Activated CD8-positive, alpha-beta memory T cell treated with anti-CD3 and anti-CD28 coated beads for 36 hours (primary cell): ENCODE data around the gene INTS1. TPM values are rescaled to one million over a fixed set of nuclear protein-coding genes. Genes with fewer than 3 reads are reported as not detected.

Source experiments
- CTCF ChIA-PET: fragments of 350-600 bp; sonication (Branson Sonifier 250); formaldehyde crosslinking; loops from one replicate; lab custom pipeline; 2021; ENCODE audit warnings: antibody characterized with exemption; lab: Charles Lee
- POLR2A ChIA-PET: fragments of 350-600 bp; sonication (Branson Sonifier 250); formaldehyde crosslinking; loops from one replicate; lab custom pipeline; 2021; ENCODE audit warnings: antibody characterized with exemption; lab: Charles Lee
- total RNA-seq, 2 experiments: library from RNA; stranded (reverse); gene quantifications; one replicate each; pipeline ENCODE4 v1.2.3, GENCODE V29; 2021

Gene INTS1
- total RNA-seq, 2 experiments from 2014 or later = 95.8 to 103 TPM

GRCh38 chr7:1497293-1497927, 6.8 kb downstream of the INTS1 start:
- CTCF ChIA-PET = no interaction called here
- POLR2A ChIA-PET = no interaction called here

DNA sequence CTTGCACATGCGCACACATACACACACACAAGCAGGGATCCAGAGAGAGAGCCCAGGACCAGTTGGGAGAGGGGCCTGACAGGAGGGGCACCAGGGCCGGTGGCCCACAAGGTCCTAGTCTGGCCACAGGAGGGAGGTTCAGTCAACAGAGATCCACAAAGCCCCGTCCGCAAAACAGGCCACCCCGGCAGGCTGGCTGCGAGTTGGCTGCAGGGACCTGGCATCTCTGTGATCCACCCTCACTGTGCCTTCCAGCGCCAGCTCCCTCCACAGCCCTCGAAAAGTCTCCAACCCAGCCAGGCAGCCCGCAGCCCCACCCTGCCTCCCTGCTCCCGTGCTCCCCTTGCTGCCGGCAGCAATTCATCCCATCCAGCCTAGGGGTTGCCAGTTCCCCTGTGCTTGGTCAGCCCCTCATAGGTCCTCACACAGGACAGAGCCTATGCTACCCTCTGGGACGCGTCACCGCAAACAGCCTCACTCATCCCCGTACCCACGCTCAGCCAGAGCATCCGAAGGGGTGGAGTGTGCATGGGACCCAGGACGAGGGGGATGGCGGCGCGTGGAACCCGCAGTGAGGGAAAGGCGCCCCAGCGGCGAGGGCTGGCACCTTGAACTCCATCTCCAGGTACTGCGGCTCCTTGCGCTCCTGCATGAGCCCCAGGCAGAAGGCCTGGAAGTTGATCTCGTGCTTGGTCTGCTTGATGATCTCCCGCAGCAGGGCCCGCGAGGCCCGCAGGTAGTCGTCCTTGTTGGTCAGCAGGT, 7.5 kb downstream of the INTS1 start:
- ChIA-PET POLR2A (no interaction called here), CTCF (no interaction called here)

- POLR2A ChIA-PET = no interaction called here
- CTCF ChIA-PET = no interaction called here
Observed at GRCh38 chr7:1495564-1496242, 8.5 kb downstream of the INTS1 start.

DNA sequence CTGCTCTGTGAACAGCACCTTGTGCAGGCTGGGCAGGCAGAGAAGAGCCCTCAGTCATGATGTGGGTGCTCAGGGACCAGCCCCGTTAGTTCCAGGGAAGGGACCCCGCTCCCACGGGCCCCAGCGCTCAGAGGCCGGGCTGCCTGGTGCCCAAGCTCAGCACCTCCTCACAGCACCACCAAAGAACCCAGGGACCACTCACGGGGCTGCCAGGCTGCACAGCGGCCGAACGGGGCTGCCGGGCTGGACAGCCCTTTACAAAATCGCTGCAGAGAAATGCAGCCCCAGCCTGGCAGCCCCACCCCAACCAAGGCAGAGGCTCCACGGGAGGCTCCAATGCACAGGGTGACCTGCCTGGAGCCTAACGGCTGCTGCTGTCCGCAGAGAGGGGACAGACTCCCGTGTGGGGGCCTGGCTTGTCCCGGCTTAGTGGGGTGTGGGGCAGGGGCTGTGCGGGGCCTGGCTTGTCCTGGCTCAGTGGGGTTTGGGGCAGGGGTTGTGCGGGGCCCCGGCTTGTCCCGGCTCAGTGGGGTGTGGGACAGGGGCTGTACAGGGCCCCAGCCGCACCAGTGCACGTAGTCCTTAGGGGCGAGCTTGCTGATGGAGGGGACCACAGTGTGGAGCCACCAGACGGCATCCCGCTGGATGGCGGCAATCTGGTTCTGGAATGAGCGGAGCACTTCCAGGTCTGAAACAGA, 9.2 kb downstream of the INTS1 start:
- POLR2A ChIA-PET = no interaction called here
- CTCF ChIA-PET = no interaction called here

DNA sequence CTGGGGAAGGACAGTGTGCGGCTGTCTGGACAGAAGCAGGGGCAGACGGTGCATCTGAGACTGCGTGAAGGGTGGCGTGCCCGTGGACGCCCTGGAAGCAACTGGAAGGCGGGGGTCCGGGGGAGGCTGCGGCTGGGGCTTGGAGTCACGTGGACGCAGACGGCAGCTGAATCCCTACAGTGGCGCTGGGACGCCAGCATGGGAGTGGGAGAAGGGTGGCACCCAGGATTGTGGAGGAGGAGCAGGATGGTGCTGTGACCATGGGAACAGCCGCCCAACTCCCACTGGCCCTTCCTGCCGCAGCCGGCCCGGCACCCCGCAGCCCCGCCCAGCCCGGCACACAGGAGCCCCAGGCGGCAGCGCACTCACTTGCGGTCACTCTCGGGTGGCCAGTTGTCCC, 9.7 kb downstream of the INTS1 start:
- CTCF ChIA-PET = no interaction called here

GRCh38 chr7:1493571-1493970, 10.6 kb downstream of the INTS1 start:
- ChIA-PET CTCF (no interaction called here), POLR2A (no interaction called here)

More for the DNA sequence above, 9.7 kb downstream of the INTS1 start:
- POLR2A ChIA-PET = no interaction called here

GRCh38 chr7:1493129-1493528, 11.1 kb downstream of the INTS1 start:
- ChIA-PET POLR2A (no interaction called here), CTCF (no interaction called here)

- ChIA-PET CTCF (no interaction called here), POLR2A (no interaction called here)
Observed at GRCh38 chr7:1492640-1493039, 11.5 kb downstream of the INTS1 start.

DNA sequence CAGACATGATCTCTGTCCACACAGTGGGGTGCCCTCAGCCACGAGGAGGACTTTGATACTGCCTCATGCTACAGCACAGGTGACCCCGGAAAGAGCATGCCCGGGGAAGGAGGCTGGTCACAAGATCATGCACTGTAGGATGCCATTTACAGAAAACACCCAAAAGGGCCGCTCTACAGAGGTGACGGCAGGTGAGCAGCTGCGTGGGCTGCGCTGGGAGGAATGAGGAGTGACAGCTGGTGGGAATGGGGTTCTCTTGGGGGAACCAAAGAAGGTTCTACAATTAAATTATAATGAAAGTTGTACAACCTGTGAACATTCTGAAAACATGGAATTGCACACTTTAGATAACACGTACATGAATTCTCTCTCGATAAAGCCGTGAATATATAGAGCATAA, 12.0 kb downstream of the INTS1 start:
- ChIA-PET CTCF (no interaction called here), POLR2A (no interaction called here)

GRCh38 chr7:1490837-1491236, 13.4 kb downstream of the INTS1 start:
- CTCF ChIA-PET = interaction anchor here (1.2 kb wide), 1 partner anchor 17 kb away, joined by 3 read pairs; no protein-coding TSS in a partner anchor

DNA sequence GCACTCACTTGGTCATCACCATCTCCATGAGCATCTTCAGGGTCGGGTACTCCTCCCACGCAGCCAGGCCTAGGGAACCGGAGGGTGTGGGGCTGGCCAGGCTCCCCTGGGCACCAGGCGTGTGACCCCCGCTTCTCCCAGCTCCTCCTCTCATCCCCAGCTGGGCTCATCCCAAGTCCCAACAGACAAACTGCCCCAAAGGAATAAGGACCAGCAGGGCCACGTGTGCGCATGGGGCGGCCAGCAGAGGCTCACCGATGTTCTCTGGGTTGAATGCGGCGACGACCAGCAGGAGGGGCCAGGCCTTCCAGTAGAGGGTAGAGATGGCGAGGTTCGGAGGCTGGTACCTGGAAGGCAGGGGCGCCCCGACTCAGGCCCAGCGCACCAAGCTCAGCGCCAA, 14.9 kb downstream of the INTS1 start:
- CTCF ChIA-PET = no interaction called here
- POLR2A ChIA-PET = no interaction called here

More at GRCh38 chr7:1490837-1491236, 13.4 kb downstream of the INTS1 start:
- POLR2A ChIA-PET = no interaction called here

DNA sequence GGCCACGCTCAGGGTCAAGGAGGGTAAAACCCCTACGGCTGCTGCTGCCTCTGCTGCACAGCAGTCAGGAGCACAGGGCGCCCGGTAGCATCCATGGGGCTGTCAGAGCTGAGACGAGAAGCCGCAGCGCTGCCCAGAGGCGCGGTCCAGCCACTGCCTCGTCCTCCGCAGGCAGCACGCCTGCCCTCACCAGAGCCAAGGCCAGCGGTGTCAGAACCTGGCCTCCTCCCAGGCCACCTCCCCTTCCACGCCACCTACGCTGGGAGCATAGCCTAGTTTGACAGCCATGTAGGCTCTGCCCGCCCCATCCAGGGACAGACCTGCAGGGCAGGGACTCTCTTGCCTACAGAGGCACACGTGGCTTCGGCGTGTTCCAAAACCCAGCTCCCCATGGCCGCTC, 16.2 kb downstream of the INTS1 start:
- ChIA-PET POLR2A (no interaction called here), CTCF (interaction anchor here (0.6 kb wide), 1 partner anchor 87 kb away, joined by 3 read pairs; no protein-coding TSS in a partner anchor)

GRCh38 chr7:1487466-1487865, 16.7 kb downstream of the INTS1 start:
- ChIA-PET CTCF (no interaction called here), POLR2A (no interaction called here)

- ChIA-PET CTCF (interaction anchor here (1.2 kb wide), 1 partner anchor 12 kb away, joined by 3 read pairs; no protein-coding TSS in a partner anchor), POLR2A (no interaction called here)
Observed at GRCh38 chr7:1486571-1486970, 17.6 kb downstream of the INTS1 start.

DNA sequence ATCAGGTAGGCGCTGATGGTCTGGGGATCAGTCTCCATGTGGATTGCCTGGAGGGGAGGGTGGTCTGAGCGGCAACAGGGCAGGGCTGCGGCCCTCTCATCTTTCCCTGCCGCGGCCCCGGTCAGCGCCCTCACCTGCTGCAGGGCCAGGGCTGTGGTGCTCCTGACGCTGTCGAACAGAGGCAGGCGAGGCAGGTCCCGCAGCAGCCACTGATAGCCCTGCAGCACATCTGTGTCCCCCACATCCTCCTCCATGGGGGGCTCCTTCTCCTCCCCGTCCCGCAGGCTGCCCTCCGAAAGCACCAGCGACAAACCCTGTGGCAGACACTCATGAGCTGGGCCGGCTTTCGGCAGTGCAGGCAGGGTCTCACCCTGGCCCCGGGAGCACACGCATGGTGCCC, 19.0 kb downstream of the INTS1 start:
- POLR2A ChIA-PET = no interaction called here

DNA sequence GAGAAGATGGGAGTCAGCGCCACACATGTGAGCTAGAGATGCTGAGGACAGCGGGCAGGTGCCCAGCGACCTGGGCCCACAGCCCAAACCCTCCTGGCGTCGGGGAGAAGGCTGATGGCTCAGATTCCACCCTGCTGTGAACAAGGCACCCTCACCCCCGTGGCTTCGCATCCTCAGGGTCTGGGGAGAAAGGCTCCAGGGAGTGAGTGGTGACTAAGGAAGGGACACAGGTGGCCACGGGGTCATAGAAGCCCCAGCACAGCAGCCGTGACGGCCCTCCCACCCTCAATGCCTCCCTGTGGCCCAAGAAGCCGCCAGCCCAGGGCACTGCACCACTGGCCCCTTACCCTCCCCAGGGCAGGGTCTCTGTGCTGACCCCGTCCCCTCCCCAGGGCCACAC, 19.6 kb downstream of the INTS1 start:
- POLR2A ChIA-PET = no interaction called here
- CTCF ChIA-PET = interaction anchor here (0.6 to 1.5 kb wide), 2 partner anchors 11 to 702 kb away, joined by 4 to 6 read pairs; no protein-coding TSS in a partner anchor

More for the DNA sequence above, 19.0 kb downstream of the INTS1 start:
- CTCF ChIA-PET = interaction anchor here (1.2 kb wide), 1 partner anchor 11 kb away, joined by 3 read pairs; no protein-coding TSS in a partner anchor

GRCh38 chr7:1483536-1484505, 20.4 kb downstream of the INTS1 start:
- ChIA-PET POLR2A (no interaction called here), CTCF (interaction anchor here (0.7 to 1.5 kb wide), 2 partner anchors 10 to 308 kb away, joined by 3 to 6 read pairs; no protein-coding TSS in a partner anchor)

- ChIA-PET CTCF (no interaction called here), POLR2A (no interaction called here)
Observed at GRCh38 chr7:1483079-1483478, 21.1 kb downstream of the INTS1 start.
